WTC11 (cell line): ENCODE data around the gene JAZF1.

Experiments
- CBFB ChIP-seq: sonication (generic); formaldehyde crosslinking; IDR thresholded peaks from 2 replicates; pipeline ENCODE4 v1.8.1; 2022; ENCODE audit warnings: mild to moderate bottlenecking, low read depth, missing genetic modification reagents
- ELF4 ChIP-seq: sonication (generic); formaldehyde crosslinking; IDR thresholded peaks from 2 replicates; pipeline ENCODE4 v1.8.1; 2022; ENCODE audit warnings: low read depth, mild to moderate bottlenecking, moderate library complexity, missing genetic modification reagents
- JUN ChIP-seq: sonication (generic); formaldehyde crosslinking; IDR thresholded peaks from 2 replicates; pipeline ENCODE4 v1.8.0; 2023; ENCODE audit warnings: mild to moderate bottlenecking, missing genetic modification reagents
- MAX ChIP-seq: sonication (generic); formaldehyde crosslinking; IDR thresholded peaks from 2 replicates; pipeline ENCODE4 v1.8.0; 2022; ENCODE audit warnings: mild to moderate bottlenecking, missing genetic modification reagents
- MXD4 ChIP-seq: fragments of 250-450 bp; sonication (Bioruptor Pico); IDR thresholded peaks from 2 replicates; pipeline ENCODE4 v1.8.0; 2021; ENCODE audit warnings: mild to moderate bottlenecking, moderate library complexity, borderline replicate concordance
- PRDM15 ChIP-seq: sonication (generic); formaldehyde crosslinking; IDR thresholded peaks from 2 replicates; pipeline ENCODE4 v1.8.0; 2022; ENCODE audit warnings: missing genetic modification reagents
- TF ChIP-seq, protein P1 (sequence below): fragments of 200-600 bp; IDR thresholded peaks from 2 replicates; pipeline ENCODE4 v1.8.0; 2022; ENCODE audit warnings: antibody characterized with exemption
- TF ChIP-seq, protein P2 (sequence below): sonication (generic); formaldehyde crosslinking; conservative IDR thresholded peaks from 2 replicates; pipeline ENCODE4 v1.8.1; 2022; ENCODE audit warnings: mild to moderate bottlenecking, missing genetic modification reagents
- TF ChIP-seq, protein P3 (sequence below): sonication (generic); formaldehyde crosslinking; IDR thresholded peaks from 2 replicates; pipeline ENCODE4 v1.8.1; 2023; ENCODE audit warnings: mild to moderate bottlenecking, moderate library complexity, missing genetic modification reagents

DNA sequence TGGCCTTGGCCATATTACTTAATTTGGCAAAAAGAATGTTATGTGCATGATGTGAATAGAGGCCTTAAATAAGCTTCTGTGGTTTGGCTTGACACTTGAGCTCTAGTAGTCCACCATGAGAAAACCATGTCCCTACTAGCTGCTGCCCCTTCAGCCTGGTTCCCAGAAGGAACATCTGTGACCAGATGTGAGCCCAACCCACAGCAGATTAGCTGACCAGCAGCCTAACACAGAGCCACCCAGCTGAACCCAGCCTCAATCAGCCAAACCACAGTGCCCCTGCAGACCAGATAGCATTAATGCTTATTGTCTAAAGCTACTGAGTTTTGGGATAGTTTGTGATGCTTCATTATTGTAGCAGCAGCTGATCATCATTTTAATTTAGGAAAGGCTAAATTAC lies 16.6 kb downstream of the JAZF1 start:
- TF ChIP-seq, protein P1, sequence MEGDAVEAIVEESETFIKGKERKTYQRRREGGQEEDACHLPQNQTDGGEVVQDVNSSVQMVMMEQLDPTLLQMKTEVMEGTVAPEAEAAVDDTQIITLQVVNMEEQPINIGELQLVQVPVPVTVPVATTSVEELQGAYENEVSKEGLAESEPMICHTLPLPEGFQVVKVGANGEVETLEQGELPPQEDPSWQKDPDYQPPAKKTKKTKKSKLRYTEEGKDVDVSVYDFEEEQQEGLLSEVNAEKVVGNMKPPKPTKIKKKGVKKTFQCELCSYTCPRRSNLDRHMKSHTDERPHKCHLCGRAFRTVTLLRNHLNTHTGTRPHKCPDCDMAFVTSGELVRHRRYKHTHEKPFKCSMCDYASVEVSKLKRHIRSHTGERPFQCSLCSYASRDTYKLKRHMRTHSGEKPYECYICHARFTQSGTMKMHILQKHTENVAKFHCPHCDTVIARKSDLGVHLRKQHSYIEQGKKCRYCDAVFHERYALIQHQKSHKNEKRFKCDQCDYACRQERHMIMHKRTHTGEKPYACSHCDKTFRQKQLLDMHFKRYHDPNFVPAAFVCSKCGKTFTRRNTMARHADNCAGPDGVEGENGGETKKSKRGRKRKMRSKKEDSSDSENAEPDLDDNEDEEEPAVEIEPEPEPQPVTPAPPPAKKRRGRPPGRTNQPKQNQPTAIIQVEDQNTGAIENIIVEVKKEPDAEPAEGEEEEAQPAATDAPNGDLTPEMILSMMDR, result no peak
- TF ChIP-seq MXD4 (CRISPR knock-in tag), result no peak
- no peak for TF ChIP-seq CBFB (CRISPR knock-in tag)
- no peak for TF ChIP-seq MAX (CRISPR knock-in tag)
- no peak for TF ChIP-seq PRDM15
- TF ChIP-seq, protein P2, sequence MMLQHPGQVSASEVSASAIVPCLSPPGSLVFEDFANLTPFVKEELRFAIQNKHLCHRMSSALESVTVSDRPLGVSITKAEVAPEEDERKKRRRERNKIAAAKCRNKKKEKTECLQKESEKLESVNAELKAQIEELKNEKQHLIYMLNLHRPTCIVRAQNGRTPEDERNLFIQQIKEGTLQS (CRISPR knock-in tag), result no peak
- TF ChIP-seq JUN (CRISPR knock-in tag), result no peak
- no peak for TF ChIP-seq ELF4 (CRISPR knock-in tag)
- TF ChIP-seq, protein P3, sequence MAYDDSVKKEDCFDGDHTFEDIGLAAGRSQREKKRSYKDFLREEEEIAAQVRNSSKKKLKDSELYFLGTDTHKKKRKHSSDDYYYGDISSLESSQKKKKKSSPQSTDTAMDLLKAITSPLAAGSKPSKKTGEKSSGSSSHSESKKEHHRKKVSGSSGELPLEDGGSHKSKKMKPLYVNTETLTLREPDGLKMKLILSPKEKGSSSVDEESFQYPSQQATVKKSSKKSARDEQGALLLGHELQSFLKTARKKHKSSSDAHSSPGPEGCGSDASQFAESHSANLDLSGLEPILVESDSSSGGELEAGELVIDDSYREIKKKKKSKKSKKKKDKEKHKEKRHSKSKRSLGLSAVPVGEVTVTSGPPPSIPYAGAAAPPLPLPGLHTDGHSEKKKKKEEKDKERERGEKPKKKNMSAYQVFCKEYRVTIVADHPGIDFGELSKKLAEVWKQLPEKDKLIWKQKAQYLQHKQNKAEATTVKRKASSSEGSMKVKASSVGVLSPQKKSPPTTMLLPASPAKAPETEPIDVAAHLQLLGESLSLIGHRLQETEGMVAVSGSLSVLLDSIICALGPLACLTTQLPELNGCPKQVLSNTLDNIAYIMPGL (CRISPR knock-in tag), result no peak
